Measurements from ENCODE around the gene MBTPS1. TPM values are rescaled to one million over a fixed set of nuclear protein-coding genes. Genes with fewer than 3 reads are reported as not detected.

The MBTPS1 gene
- total RNA-seq, 1 donor from 2014 or later: 85.9 TPM

GRCh38 chr16:84059111-84059510 lies 57.6 kb downstream of the MBTPS1 start:
- Histone ChIP-seq H3K79me2 (ENCODE audit: insufficient read depth, low read length) (no peaks in the 10 kb centered on the region), H3K9me3 (ENCODE audit: insufficient read depth, low read depth, low read length) (no peaks in the 10 kb centered on the region), H3K4me1 (ENCODE audit: insufficient read depth, low read length) (no peaks in the 10 kb centered on the region), H3K36me3 (ENCODE audit: insufficient read depth, low read length) (peaks cover 20% of the 10 kb centered on the region), H3K4me3 (ENCODE audit: insufficient read depth, low read depth, low read length) (no peak overlapping the region), H2AFZ (ENCODE audit: low read depth, low read length) (no peak overlapping the region), H3K9ac (ENCODE audit: low read length) (no peak overlapping the region), H3K4me2 (ENCODE audit: low read length) (no peak overlapping the region), H3K27ac (ENCODE audit: low read depth, low read length) (no peak overlapping the region), H4K20me1 (ENCODE audit: insufficient read depth, low read length) (peaks cover 8% of the 10 kb centered on the region), H3K27me3 (ENCODE audit: insufficient read depth, low read length) (no peaks in the 10 kb centered on the region)
- peak overlapping the region; percentile 47 for H3K27ac Mint-ChIP-seq (ENCODE audit: unreplicated experiment)
- no peak overlapping the region for H3K4me3 Mint-ChIP-seq (ENCODE audit: unreplicated experiment)
- DNase-seq (ENCODE audit: low read depth) (no peak), FAIRE-seq (no peak)
- no peak for TF ChIP-seq CTCF (IDR thresholded peaks at IDR 0.05; ENCODE audit: insufficient read depth, low read depth, low read length)
- no peak for TF ChIP-seq EZH2 (IDR thresholded peaks at IDR 0.05; ENCODE audit: insufficient read depth, low read length)
- no peaks in the 10 kb centered on the region for H3K27me3 Mint-ChIP-seq (ENCODE audit: low read depth, unreplicated experiment)
- peaks cover 33% of the 10 kb centered on the region for H3K36me3 Mint-ChIP-seq (ENCODE audit: low read depth, unreplicated experiment)
- H3K9me3 Mint-ChIP-seq (ENCODE audit: unreplicated experiment): no peaks in the 10 kb centered on the region
- no peaks in the 10 kb centered on the region for H3K4me1 Mint-ChIP-seq (ENCODE audit: low read depth, unreplicated experiment)

GRCh38 chr16:84058664-84059063 lies 58.1 kb downstream of the MBTPS1 start:
- DNase-seq (ENCODE audit: low read depth): no peak
- Histone ChIP-seq H3K9me3 (ENCODE audit: insufficient read depth, low read depth, low read length) (no peaks in the 10 kb centered on the region), H3K27me3 (ENCODE audit: insufficient read depth, low read length) (no peaks in the 10 kb centered on the region), H2AFZ (ENCODE audit: low read depth, low read length) (no peak overlapping the region), H3K4me1 (ENCODE audit: insufficient read depth, low read length) (no peaks in the 10 kb centered on the region), H3K27ac (ENCODE audit: low read depth, low read length) (no peak overlapping the region), H4K20me1 (ENCODE audit: insufficient read depth, low read length) (peaks cover 8% of the 10 kb centered on the region), H3K4me3 (ENCODE audit: insufficient read depth, low read depth, low read length) (no peak overlapping the region), H3K36me3 (ENCODE audit: insufficient read depth, low read length) (peaks cover 20% of the 10 kb centered on the region), H3K4me2 (ENCODE audit: low read length) (no peak overlapping the region), H3K9ac (ENCODE audit: low read length) (no peak overlapping the region), H3K79me2 (ENCODE audit: insufficient read depth, low read length) (no peaks in the 10 kb centered on the region)
- H3K36me3 Mint-ChIP-seq (ENCODE audit: low read depth, unreplicated experiment): peaks cover 34% of the 10 kb centered on the region
- H3K27ac Mint-ChIP-seq (ENCODE audit: unreplicated experiment): no peak overlapping the region
- TF ChIP-seq CTCF (IDR thresholded peaks at IDR 0.05; ENCODE audit: insufficient read depth, low read depth, low read length): no peak
- no peak for TF ChIP-seq EZH2 (IDR thresholded peaks at IDR 0.05; ENCODE audit: insufficient read depth, low read length)
- no peaks in the 10 kb centered on the region for H3K27me3 Mint-ChIP-seq (ENCODE audit: low read depth, unreplicated experiment)
- no peaks in the 10 kb centered on the region for H3K4me1 Mint-ChIP-seq (ENCODE audit: low read depth, unreplicated experiment)
- H3K4me3 Mint-ChIP-seq (ENCODE audit: unreplicated experiment): no peak overlapping the region
- H3K9me3 Mint-ChIP-seq (ENCODE audit: unreplicated experiment): no peaks in the 10 kb centered on the region
- FAIRE-seq: no peak

- Histone ChIP-seq H3K79me2 (ENCODE audit: insufficient read depth, low read length) (no peaks in the 10 kb centered on the region), H3K9ac (ENCODE audit: low read length) (no peak overlapping the region), H3K9me3 (ENCODE audit: insufficient read depth, low read depth, low read length) (no peaks in the 10 kb centered on the region), H2AFZ (ENCODE audit: low read depth, low read length) (no peak overlapping the region), H3K27me3 (ENCODE audit: insufficient read depth, low read length) (no peaks in the 10 kb centered on the region), H3K27ac (ENCODE audit: low read depth, low read length) (no peak overlapping the region), H3K4me1 (ENCODE audit: insufficient read depth, low read length) (no peaks in the 10 kb centered on the region), H3K4me3 (ENCODE audit: insufficient read depth, low read depth, low read length) (no peak overlapping the region), H4K20me1 (ENCODE audit: insufficient read depth, low read length) (peaks cover 9% of the 10 kb centered on the region), H3K4me2 (ENCODE audit: low read length) (no peak overlapping the region), H3K36me3 (ENCODE audit: insufficient read depth, low read length) (peaks cover 21% of the 10 kb centered on the region)
- DNase-seq (ENCODE audit: low read depth) (no peak), FAIRE-seq (no peak)
- peaks cover 34% of the 10 kb centered on the region for H3K36me3 Mint-ChIP-seq (ENCODE audit: low read depth, unreplicated experiment)
- no peaks in the 10 kb centered on the region for H3K9me3 Mint-ChIP-seq (ENCODE audit: unreplicated experiment)
- H3K27me3 Mint-ChIP-seq (ENCODE audit: low read depth, unreplicated experiment): no peaks in the 10 kb centered on the region
- TF ChIP-seq CTCF (IDR thresholded peaks at IDR 0.05; ENCODE audit: insufficient read depth, low read depth, low read length) (no peak), EZH2 (IDR thresholded peaks at IDR 0.05; ENCODE audit: insufficient read depth, low read length) (no peak)
- no peak overlapping the region for H3K27ac Mint-ChIP-seq (ENCODE audit: unreplicated experiment)
- H3K4me3 Mint-ChIP-seq (ENCODE audit: unreplicated experiment): no peak overlapping the region
- H3K4me1 Mint-ChIP-seq (ENCODE audit: low read depth, unreplicated experiment): no peaks in the 10 kb centered on the region
These were observed 58.5 kb downstream of the MBTPS1 start for GRCh38 chr16:84058211-84058610.
